Activated CD8-positive, alpha-beta T cell treated with anti-CD3 and anti-CD28 coated beads for 36 hours (primary cell): ENCODE measurements around the gene SAFB. TPM values are rescaled to one million over a fixed set of nuclear protein-coding genes. Genes with fewer than 3 reads are reported as not detected.

ENCODE experiments used
- ATAC-seq: fragments of 200-7000 bp; cut with Tn5 transposase; one replicate; pipeline ENCODE4 v1.10.0; 2021; ENCODE audit warnings: mild to moderate bottlenecking, moderate library complexity
- CTCF ChIA-PET: fragments of 350-600 bp; sonication (Branson Sonifier 250); formaldehyde crosslinking; loops from one replicate; lab custom pipeline; 2021; ENCODE audit warnings: antibody characterized with exemption; lab: Charles Lee
- POLR2A ChIA-PET: fragments of 350-600 bp; sonication (Branson Sonifier 250); formaldehyde crosslinking; loops from one replicate; lab custom pipeline; 2021; ENCODE audit warnings: antibody characterized with exemption; lab: Charles Lee
- DNase-seq: peaks from one replicate; pipeline ENCODE4 v3.0.0-alpha.2; 2020
- H3K27ac Mint-ChIP-seq: one replicate; pipeline ENCODE4 v1.8.0; 2021; ENCODE audit warnings: mild to moderate bottlenecking, mixed read lengths
- H3K27me3 Mint-ChIP-seq: one replicate; pipeline ENCODE4 v1.8.0; 2021; ENCODE audit warnings: mixed read lengths
- H3K36me3 Mint-ChIP-seq: one replicate; pipeline ENCODE4 v1.8.0; 2021; ENCODE audit warnings: low read depth, mixed read lengths
- H3K4me1 Mint-ChIP-seq: one replicate; pipeline ENCODE4 v1.8.0; 2021; ENCODE audit warnings: low read depth, mixed read lengths
- H3K4me3 Mint-ChIP-seq: one replicate; pipeline ENCODE4 v1.8.0; 2021; ENCODE audit warnings: mild to moderate bottlenecking, moderate library complexity, mixed read lengths
- H3K9me3 Mint-ChIP-seq: one replicate; pipeline ENCODE4 v1.8.0; 2021; ENCODE audit warnings: mixed read lengths
- intact Hi-C: fragments of 100-400 bp; cut with micrococcal nuclease; formaldehyde crosslinking; loops from one replicate; pipeline ENCODE4 v1.10.0; 2022
- total RNA-seq, 2 experiments: library from RNA; stranded (reverse); gene quantifications; one replicate each; pipeline ENCODE4 v1.2.3, GENCODE V29; 2021
- TF ChIP-seq, protein P1 (sequence below): fragments of 200-600 bp; IDR thresholded peaks from one replicate; pipeline ENCODE4 v1.8.0; 2022; ENCODE audit warnings: antibody characterized with exemption, mild to moderate bottlenecking

The SAFB gene
- total RNA-seq, 2 experiments from 2014 or later, result 124 to 132 TPM

GRCh38 chr19:5696196-5697021, 73.5 kb downstream of the SAFB start:
- Mint-ChIP-seq H3K9me3 (no peaks in the 10 kb centered on the region), H3K36me3 (peaks cover 57% of the 10 kb centered on the region), H3K27ac (no peak overlapping the region), H3K27me3 (no peaks in the 10 kb centered on the region), H3K4me1 (peaks cover 7% of the 10 kb centered on the region), H3K4me3 (no peak overlapping the region)
- DNase-seq (no peak), ATAC-seq (no peak)
- CTCF ChIA-PET, result no interaction called here
- intact Hi-C loops, result loop anchor here (10.0 kb wide), 1 partner anchor 98 kb away; the partner anchor contains the start of gene DUS3L
- POLR2A ChIA-PET, result interaction anchor here (1.1 to 20.6 kb wide), 2 partner anchors 16 to 207 kb away, joined by 3 to 516 read pairs; partner anchors contain the start of genes CATSPERD, LONP1 and NDUFA11
- TF ChIP-seq, protein P1, sequence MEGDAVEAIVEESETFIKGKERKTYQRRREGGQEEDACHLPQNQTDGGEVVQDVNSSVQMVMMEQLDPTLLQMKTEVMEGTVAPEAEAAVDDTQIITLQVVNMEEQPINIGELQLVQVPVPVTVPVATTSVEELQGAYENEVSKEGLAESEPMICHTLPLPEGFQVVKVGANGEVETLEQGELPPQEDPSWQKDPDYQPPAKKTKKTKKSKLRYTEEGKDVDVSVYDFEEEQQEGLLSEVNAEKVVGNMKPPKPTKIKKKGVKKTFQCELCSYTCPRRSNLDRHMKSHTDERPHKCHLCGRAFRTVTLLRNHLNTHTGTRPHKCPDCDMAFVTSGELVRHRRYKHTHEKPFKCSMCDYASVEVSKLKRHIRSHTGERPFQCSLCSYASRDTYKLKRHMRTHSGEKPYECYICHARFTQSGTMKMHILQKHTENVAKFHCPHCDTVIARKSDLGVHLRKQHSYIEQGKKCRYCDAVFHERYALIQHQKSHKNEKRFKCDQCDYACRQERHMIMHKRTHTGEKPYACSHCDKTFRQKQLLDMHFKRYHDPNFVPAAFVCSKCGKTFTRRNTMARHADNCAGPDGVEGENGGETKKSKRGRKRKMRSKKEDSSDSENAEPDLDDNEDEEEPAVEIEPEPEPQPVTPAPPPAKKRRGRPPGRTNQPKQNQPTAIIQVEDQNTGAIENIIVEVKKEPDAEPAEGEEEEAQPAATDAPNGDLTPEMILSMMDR, result no peak

DNA sequence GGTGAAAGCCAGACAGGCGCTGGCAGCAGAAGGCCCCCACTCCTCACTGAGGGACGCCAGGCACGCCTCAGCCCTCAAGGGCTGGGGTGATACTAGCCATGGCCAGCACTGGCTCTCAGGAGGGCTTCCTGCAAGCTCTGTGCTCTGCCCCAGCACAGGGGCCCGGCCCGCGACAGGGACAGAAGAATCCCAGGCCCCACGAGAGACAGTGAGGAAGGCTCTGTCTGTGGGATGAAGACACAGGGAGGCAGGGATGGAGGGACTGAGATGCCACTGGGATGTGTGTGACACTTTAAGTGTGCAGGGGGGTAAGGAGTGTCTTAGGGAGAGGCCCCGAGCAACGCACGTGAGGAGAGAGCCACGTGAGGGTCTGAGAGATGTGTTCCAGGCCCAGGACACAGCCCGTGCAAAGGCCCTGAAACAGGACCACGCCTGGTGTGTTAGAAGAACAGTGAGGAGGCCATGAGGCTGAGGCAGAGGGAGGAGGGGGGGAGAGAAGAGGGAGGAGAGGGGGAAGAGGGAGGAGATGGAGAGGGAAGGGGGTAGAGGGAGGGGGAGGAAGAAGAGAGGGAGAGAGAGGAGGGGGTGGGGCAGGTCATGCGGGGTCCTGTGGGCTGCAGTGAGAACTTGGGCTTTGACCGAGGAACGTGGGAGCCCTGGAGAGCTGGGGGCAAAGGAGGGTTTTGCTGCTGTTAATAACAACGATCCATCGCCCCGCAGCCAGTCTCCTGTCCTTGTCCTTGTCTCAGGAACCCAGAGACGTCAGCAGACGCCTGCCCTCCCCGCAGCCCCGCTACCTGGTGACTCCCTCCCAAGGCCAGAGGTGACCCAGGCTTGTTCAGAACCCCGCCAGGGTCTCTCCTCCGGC, 74.4 kb downstream of the SAFB start:
- no peaks in the 10 kb centered on the region for H3K9me3 Mint-ChIP-seq
- peak overlapping the region; percentile 34 for H3K27ac Mint-ChIP-seq
- ChIA-PET CTCF (no interaction called here), POLR2A (interaction anchor here (1.1 to 20.6 kb wide), 2 partner anchors 15 to 206 kb away, joined by 3 to 516 read pairs; partner anchors contain the start of genes CATSPERD, LONP1 and NDUFA11)
- ATAC-seq (no peak), DNase-seq (no peak)
- peaks cover 53% of the 10 kb centered on the region for H3K36me3 Mint-ChIP-seq
- TF ChIP-seq, protein P1, result no peak
- peaks cover 7% of the 10 kb centered on the region for H3K4me1 Mint-ChIP-seq
- H3K27me3 Mint-ChIP-seq, result no peaks in the 10 kb centered on the region
- intact Hi-C loops, result loop anchor here (10.0 kb wide), 1 partner anchor 98 kb away; the partner anchor contains the start of gene DUS3L
- H3K4me3 Mint-ChIP-seq, result no peak overlapping the region

GRCh38 chr19:5697890-5698634, 75.2 kb downstream of the SAFB start:
- CTCF ChIA-PET, result no interaction called here
- H3K9me3 Mint-ChIP-seq, result no peaks in the 10 kb centered on the region
- DNase-seq (no peak), ATAC-seq (no peak)
- TF ChIP-seq, protein P1, result no peak
- no peak overlapping the region for H3K4me3 Mint-ChIP-seq
- intact Hi-C loops, result loop anchor here (10.0 kb wide), 1 partner anchor 97 kb away; the partner anchor contains the start of gene DUS3L
- no peaks in the 10 kb centered on the region for H3K27me3 Mint-ChIP-seq
- H3K4me1 Mint-ChIP-seq, result peaks cover 2% of the 10 kb centered on the region
- peaks cover 48% of the 10 kb centered on the region for H3K36me3 Mint-ChIP-seq
- H3K27ac Mint-ChIP-seq, result no peak overlapping the region
- POLR2A ChIA-PET, result interaction anchor here (0.6 to 20.6 kb wide), 3 partner anchors 7 to 199 kb away, joined by 3 to 516 read pairs (median 14); partner anchors contain the start of genes CATSPERD, LONP1 and RPL36

DNA sequence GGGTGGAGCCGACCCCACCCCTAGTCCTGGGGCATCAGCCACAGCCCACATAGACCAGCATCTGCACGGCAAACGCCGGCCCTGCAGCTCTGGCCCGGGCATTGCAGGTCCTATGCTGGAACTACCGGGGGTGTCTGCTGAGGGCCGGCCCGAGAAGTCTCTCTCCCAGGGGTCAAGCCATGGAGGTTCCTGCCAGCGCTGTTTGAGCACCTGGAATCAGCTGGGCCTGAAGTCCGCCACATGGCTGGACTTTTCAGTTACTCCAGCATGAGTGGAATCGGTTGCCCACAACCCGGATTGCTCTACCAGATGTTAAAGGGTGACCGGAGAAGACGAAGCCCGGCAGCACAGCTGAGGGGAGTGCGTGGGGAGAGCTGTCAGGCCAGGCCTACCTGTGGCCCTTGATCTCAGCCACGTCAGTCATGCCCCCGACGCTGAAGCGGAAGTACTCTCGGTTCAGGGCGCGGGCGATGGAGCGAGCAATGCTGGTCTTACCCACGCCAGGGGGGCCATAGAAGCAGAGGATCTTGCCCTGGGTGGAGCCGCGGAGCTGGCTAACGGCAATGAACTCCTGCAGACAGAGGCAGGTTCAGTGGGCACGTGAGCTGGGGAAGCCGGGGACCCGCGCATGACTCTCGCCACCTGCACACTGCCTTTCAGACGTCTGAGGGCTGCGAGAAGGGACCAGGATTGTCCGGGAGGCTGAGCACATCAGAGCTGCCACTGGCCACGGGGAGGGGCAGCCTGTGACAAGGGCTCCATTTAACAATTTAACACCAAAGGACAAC, 75.9 kb downstream of the SAFB start:
- no peaks in the 10 kb centered on the region for H3K27me3 Mint-ChIP-seq
- CTCF ChIA-PET, result interaction anchor here (1.4 to 2.2 kb wide), 3 partner anchors 9 to 13 kb away, joined by 5 to 11 read pairs (median 6); no protein-coding TSS in a partner anchor
- DNase-seq, result no peak
- no peaks in the 10 kb centered on the region for H3K9me3 Mint-ChIP-seq
- no peak overlapping the region for H3K27ac Mint-ChIP-seq
- TF ChIP-seq, protein P1, result no peak
- H3K4me1 Mint-ChIP-seq, result peaks cover 2% of the 10 kb centered on the region
- ATAC-seq, result no peak
- H3K36me3 Mint-ChIP-seq, result peaks cover 51% of the 10 kb centered on the region
- intact Hi-C loops, result loop anchor here (10.0 kb wide), 1 partner anchor 96 kb away; the partner anchor contains the start of gene DUS3L
- no peak overlapping the region for H3K4me3 Mint-ChIP-seq
- POLR2A ChIA-PET, result interaction anchor here (0.6 to 20.6 kb wide), 3 partner anchors 8 to 198 kb away, joined by 3 to 516 read pairs (median 14); partner anchors contain the start of genes CATSPERD, LONP1 and RPL36
